Fibroblast of skin of left biceps (primary cell): Measurements from ENCODE around the gene FBXO22.
"Not testable (repeated sequence)": the region's sequence is repeated elsewhere in the genome, so short reads cannot be mapped to it uniquely, and the experiment has no call there.

Experiments
- DNase-seq, 2 experiments: peaks; one replicate each; pipeline ENCODE4 v3.0.0-alpha.2; 2013; ENCODE audit warnings: low read depth in 2 of 2

Gene FBXO22

DNA sequence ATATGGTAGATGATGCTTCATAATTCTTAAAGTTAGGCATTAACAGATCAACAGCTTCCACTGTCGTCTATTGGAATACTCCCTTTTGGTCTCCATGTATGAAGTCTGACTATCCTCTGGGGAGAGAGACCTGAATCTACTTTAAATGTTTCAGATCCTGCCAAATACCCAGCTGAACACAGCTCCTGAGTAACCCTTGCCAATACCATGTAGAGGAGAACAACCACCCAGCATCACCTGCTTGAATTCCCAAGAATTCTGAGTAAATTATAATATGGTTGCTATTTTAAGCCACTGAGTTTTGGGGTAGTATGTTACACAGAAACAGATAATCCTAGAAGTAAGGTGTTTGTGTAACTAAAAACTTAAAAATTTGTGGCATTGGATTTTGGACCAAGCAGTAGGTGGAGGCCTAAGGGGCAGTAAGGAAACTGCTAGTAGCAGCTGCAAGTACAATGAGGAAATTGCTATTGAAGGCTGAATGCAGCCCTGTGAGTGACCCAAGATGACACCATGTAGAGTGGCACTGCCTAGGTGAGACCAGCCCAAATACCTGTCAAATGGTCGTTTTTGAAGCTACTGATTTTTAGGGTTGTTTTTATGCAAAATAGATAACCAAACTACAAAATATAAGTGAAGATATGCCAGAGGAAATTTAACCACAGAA is 77.6 kb downstream of the FBXO22 start:
- no peak for DNase-seq

DNA sequence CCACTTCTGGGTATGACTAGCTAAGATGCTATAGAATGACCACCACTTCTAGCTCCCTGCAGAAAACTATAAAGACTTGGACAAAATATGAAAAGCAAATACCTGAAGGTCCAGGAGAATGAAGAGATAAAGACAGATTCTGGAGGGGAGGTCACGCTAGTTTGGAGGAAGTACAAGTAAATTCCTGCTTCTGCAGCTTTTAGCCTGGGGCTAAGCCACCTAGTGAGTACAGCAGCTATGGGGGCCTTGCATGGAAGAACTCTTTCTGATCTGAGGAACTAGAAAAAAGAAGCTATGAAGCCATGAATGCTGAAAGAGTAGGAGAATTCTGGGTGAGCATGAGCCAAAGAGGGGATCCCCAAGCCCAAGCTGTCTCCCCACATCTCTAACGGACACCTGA is 78.8 kb downstream of the FBXO22 start:
- no peak for DNase-seq

DNA sequence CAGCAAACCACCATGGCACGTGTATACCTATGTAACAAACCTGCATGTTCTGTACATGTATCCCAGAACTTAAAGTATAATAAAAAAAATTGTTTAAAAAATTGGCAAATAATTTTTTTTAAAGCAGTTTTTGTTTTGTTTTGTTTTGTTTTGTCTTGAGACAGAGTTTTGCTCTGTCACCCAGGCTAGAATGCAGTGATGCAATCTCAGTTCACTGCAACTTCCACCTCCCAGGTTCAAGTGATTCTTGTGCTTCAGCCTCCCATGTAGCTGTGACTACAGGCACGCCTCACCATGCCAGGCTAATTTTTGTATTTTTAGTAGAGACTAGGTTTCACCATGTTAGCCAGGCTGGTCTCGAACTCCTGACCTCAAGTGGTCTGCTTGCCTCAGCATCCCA is 81.0 kb downstream of the FBXO22 start:
- not testable (repeated sequence) for DNase-seq

DNA sequence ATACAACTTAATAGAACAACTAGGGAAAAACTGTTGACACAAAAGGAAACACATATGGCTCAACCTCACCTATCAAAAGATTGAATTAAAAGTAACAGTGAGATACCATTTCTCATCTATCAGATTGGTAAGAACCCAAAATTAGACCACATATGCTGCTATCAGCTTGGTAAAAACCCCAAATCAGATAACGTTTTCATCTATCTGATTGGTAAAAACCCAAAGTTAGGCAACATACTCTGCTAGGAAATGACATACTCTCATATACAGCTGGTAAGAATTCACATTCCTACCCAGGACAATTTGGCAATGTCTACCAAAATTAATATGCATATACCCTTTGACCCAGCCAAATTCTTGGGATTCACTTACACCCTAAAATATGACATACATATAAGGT is 82.3 kb downstream of the FBXO22 start:
- DNase-seq, result no peak

DNA sequence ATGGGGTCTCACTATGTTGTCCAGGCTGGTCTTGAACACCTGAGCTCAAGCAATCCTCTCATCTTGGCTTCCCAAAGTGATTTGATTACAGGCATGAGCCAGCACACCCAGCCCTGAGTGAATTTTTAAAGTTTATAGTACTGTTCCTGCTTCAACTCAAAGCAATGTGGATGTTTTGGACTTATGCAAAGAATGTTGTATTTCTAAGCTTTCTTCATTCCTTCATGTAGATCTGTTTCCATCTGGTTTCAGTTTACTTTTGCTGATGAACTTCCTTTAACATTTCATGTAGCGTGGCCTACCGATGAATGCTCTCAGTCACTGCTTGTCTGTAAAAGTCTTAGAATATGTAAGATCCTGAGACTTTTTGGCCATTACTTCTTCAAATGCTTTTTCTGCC is 85.4 kb downstream of the FBXO22 start:
- DNase-seq, result peak; percentile 22 to 25

DNA sequence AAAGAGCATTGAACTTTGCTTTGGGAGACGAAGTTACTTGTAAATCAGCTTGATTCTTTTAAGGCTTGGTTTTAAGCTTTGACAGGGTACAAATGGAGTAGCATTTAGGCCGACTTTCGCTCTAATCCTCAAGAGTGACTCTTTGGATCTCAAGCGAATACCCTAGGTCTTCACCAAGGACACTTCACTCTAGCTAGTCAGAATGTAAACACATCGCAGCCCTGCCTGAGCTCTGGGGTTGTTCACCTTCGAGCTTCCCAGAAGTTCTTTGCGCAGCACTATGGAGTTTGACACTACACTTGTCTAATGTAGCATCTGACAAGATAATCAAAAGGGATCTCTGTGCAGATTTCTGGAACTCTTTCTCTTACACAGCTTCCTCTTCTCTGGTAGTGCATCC is 86.2 kb downstream of the FBXO22 start:
- no peak for DNase-seq
